HG02840 (cell line): Measurements from ENCODE around the gene NUP43.
"Not testable (repeated sequence)": the region's sequence is repeated elsewhere in the genome, so short reads cannot be mapped to it uniquely, and the experiment has no call there.

ENCODE experiments used
- ATAC-seq: cut with Tn5 transposase; IDR thresholded peaks from one replicate; pipeline ENCODE4 v1.9.1; 2021; ENCODE audit warnings: mild to moderate bottlenecking, moderate library complexity, moderate number of reproducible peaks; ENCODE audit not compliant: unreplicated experiment, low FRiP score

NUP43 gene

GRCh38 chr6:149698175-149698574 is 48.2 kb downstream of the NUP43 start:
- no peak for ATAC-seq

GRCh38 chr6:149696901-149697300 is 49.4 kb downstream of the NUP43 start:
- no peak for ATAC-seq

GRCh38 chr6:149694921-149695320 is 51.4 kb downstream of the NUP43 start:
- no peak for ATAC-seq

GRCh38 chr6:149691201-149691600 is 55.1 kb downstream of the NUP43 start:
- ATAC-seq: no peak

- no peak for ATAC-seq
Observed at GRCh38 chr6:149686230-149686629, 60.1 kb downstream of the NUP43 start.

- ATAC-seq: no peak
Observed at GRCh38 chr6:149683256-149683859, 63.0 kb downstream of the NUP43 start.

- ATAC-seq: not testable (repeated sequence)
Observed at GRCh38 chr6:149681845-149682244, 64.5 kb downstream of the NUP43 start.

GRCh38 chr6:149681209-149681608 is 65.1 kb downstream of the NUP43 start:
- ATAC-seq: no peak

GRCh38 chr6:149680503-149680902 is 65.8 kb downstream of the NUP43 start:
- no peak for ATAC-seq
